GM19372 (cell line): ENCODE results near the gene SPPL3.

ENCODE experiments used
- ATAC-seq: cut with Tn5 transposase; IDR thresholded peaks from one replicate; pipeline ENCODE4 v1.9.1; 2021; ENCODE audit warnings: mild to moderate bottlenecking, low read depth, moderate library complexity; ENCODE audit not compliant: unreplicated experiment

The SPPL3 gene

DNA sequence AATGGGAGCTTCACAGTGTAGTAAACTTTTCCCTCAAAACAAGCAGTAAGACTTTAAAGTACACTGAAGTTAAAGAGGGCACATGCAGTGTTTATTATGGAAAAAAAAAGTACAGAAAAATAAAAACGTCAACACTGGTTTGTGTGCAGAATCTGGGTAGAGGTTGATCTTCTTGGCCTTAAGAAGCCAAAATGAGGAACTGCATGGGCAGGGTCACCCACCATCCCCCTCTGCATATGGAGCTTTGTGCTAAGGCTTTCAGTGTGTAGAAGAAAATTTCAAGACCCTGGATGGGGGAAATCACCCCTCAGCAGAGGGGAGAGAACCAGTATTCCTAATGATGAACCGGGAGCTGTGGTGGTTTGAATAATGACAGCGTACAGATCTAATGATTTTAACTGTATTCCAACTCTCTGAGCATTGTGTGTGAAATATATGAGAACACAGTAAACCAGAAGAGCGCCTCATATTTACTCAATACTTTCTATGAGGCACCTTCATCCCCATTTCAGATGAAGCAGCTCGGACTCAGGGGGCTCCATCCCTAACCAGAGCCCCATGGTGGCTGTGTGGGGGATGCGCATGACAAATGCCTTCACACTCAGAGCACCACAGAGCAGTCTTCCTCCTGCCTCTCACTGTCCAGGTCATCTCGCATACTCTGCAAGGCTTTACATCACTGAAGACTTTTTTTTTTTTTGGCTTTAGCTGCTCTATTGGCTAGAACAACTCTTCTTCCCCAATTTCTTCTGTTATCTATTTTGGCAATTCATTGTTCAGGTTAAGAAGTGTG, 145.2 kb downstream of the SPPL3 start:
- no peak for ATAC-seq

DNA sequence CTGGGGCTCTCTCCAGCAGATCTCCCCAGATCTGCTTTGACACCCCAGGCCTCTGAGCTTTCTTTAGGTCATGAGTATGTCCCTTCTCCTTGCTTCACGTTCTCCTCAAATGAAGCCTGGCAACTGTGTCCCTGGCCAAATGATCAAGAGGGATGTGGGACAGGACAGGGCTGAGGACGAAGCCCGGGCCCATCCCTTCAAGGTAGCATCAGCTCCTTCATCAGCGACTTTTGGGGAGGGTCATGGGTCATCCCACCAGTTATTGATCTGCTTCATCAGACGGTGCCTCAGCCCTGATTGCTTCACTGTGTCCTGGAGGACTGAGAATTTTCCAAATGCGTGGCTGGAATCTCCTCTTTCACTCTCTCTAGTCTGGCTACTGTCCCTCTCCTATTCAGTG, 146.2 kb downstream of the SPPL3 start:
- ATAC-seq: no peak

- no peak for ATAC-seq
These were observed 146.9 kb downstream of the SPPL3 start for GRCh38 chr12:120757226-120757742.

DNA sequence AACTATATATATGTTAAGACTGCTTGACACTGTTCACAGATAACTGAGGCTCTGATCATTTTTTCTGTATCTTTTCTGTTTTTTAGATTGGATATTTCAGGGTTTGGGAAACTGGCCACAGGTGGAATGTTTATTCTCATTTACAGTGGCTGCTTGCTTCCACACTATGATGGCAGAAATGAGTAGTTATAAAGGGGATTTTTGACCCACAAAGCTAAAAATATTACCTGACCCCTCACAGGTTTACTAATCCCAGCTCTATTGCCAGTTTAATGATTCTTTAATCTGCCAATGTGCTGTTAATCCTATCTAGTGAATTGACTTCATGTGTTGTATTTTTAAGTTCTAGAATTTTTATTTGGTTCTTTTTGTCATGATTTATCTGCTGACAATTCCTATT, 148.9 kb downstream of the SPPL3 start:
- no peak for ATAC-seq

GRCh38 chr12:120754792-120755191, 149.4 kb downstream of the SPPL3 start:
- ATAC-seq: no peak

- ATAC-seq: no peak
These were observed 152.8 kb downstream of the SPPL3 start for GRCh38 chr12:120751389-120751788.

DNA sequence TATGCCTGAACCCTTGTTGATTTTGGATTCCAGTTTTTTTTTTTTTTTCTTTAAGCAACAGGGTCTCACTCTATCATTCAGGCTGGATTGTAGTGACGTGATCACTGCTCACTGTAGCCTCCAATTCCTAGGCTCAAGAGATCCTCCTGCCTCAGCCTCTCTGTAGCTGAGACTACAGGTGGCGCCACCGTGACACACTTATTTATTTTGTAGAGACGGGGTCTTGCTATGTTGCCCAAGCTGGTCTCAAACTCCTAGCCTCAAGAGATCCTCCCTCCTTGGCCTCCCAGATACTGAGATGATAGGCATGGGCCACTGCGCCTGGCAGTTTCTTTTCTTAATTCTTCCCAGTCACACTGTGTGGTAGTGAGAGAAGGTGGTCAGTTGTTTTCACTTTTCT, 153.4 kb downstream of the SPPL3 start:
- no peak for ATAC-seq

- ATAC-seq: no peak
These were observed 154.9 kb downstream of the SPPL3 start for GRCh38 chr12:120749256-120749655.

DNA sequence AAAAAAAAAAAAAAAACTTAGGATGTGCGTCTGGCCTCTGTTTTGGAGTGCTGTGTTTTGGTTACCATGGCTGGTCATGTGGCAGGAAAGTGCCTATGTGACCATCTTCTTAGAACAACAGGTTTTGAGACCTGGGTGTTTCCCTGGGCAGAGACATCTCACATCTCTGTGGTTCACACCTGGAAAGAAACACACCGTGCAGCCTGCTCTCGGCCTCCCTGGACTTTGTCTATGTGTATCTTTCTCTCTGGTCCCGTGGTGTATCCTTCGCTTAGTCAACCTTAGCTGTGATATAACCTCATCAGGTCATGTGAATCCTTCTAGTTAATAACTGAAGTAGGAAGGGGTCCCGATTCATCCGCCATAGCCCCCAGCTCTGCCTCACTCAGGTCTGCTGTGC, 155.9 kb downstream of the SPPL3 start:
- no peak for ATAC-seq

DNA sequence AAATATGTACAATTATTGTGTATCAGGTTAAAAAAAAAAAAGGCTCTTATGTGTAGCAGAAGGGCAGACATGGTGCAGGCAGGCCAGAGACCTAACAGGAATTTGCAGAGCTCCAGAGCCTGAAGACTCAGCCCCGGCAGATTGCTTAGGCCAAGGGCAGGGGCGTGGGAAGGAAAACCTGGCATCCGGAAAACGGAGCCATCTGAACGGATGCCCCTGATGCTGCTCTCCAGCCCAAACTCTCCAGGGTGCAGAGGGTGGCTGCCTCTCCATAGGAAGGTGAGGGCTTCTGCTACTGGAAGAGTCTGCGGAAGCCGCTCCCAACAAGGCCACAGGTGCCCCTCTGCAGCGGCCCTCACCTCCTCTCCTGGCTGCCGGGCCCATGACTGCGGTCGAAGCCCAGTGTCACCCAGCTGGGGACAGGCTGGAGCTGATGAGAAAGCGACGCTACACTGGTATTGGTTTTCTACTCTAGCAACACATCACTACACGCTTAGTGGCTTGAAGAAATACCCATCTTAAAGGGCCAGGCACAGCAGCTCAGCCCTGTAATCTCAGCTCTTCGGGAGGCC, 159.2 kb downstream of the SPPL3 start:
- ATAC-seq: no peak

- ATAC-seq: no peak
These were observed 162.4 kb downstream of the SPPL3 start for GRCh38 chr12:120741476-120742421.

DNA sequence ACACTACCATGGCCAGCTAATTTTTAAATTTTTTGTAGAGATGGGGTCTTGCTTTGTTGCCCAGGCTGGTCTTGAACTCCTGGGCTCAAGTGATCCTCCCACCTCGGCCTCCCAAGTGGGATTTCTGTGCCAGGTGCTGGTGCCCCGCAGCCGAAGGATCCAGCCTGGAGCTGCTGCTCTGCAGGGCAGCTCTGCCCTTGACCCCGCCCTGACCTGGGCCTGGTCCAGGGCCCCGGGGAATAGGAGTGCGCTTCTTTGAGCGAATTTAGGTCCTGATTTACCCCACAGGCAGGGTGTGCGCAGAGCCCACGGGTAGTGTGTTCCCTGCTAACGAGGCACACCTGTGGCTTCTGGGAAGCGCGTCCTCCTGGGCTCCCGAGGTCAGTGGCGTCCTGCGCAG, 163.3 kb downstream of the SPPL3 start:
- ATAC-seq: no peak

- no peak for ATAC-seq
These were observed 164.1 kb downstream of the SPPL3 start for GRCh38 chr12:120739821-120740613.

- no peak for ATAC-seq
These were observed 165.0 kb downstream of the SPPL3 start for GRCh38 chr12:120739031-120739762.

- no peak for ATAC-seq
These were observed 165.7 kb downstream of the SPPL3 start for GRCh38 chr12:120738252-120739030.

- ATAC-seq: no peak
These were observed 166.5 kb downstream of the SPPL3 start for GRCh38 chr12:120737557-120738251.

- no peak for ATAC-seq
These were observed 167.5 kb downstream of the SPPL3 start for GRCh38 chr12:120736404-120737331.
